Activated CD4-positive, alpha-beta memory T cell treated with anti-CD3 and anti-CD28 coated beads for 36 hours (primary cell): ENCODE measurements around the gene BAZ2B. TPM values are rescaled to one million over a fixed set of nuclear protein-coding genes. Genes with fewer than 3 reads are reported as not detected.

Source experiments
- CTCF ChIA-PET: fragments of 350-600 bp; sonication (Branson Sonifier 250); formaldehyde crosslinking; loops from one replicate; lab custom pipeline; 2021; ENCODE audit warnings: antibody characterized with exemption, inconsistent platforms; lab: Charles Lee
- POLR2A ChIA-PET: fragments of 350-600 bp; sonication (Branson Sonifier 250); formaldehyde crosslinking; loops from one replicate; lab custom pipeline; 2021; ENCODE audit warnings: antibody characterized with exemption; lab: Charles Lee
- DNase-seq: peaks from one replicate; pipeline ENCODE4 v3.0.0-alpha.2; 2020
- H3K27ac Mint-ChIP-seq: one replicate; pipeline ENCODE4 v1.8.0; 2021; ENCODE audit warnings: mixed read lengths
- H3K27me3 Mint-ChIP-seq: one replicate; pipeline ENCODE4 v1.8.0; 2021; ENCODE audit warnings: mixed read lengths
- H3K36me3 Mint-ChIP-seq: one replicate; pipeline ENCODE4 v1.8.0; 2021; ENCODE audit warnings: mixed read lengths
- H3K4me1 Mint-ChIP-seq: one replicate; pipeline ENCODE4 v1.8.0; 2021; ENCODE audit warnings: low read depth, mixed read lengths
- H3K4me3 Mint-ChIP-seq: one replicate; pipeline ENCODE4 v1.8.0; 2021; ENCODE audit warnings: mild to moderate bottlenecking, mixed read lengths
- H3K9me3 Mint-ChIP-seq: one replicate; pipeline ENCODE4 v1.8.0; 2021; ENCODE audit warnings: mixed read lengths
- intact Hi-C: fragments of 100-400 bp; cut with micrococcal nuclease; formaldehyde crosslinking; loops from one replicate; pipeline ENCODE4 v1.15.1; 2023
- total RNA-seq, 2 experiments: library from RNA; stranded (reverse); gene quantifications; one replicate each; pipeline ENCODE4 v1.2.3, GENCODE V29; 2021

The BAZ2B gene
- 10 to 100 TPM in 1 of 2 experiments, 1 to 10 TPM in 1; 9.1 to 10.2 TPM for total RNA-seq

DNA sequence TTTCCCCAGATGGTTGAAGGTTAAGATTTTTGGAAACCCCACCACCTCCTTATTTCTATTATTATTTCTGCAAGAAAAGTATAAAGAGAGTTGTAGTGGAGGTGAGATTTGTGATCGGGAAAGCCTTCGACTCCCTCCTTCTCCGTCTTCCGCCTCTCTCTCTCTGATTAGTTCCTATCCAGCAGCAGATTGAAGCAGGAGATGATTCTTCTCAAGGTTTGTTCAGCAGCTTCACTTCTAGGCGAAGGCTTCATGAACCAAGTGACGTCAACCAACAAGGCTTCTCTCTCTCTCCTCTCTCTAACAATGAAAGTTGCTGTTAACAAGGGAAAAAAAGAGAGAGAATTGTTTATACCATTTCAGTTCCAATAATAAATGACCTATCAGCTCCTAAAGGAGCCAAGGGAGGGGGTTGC, at the start of gene BAZ2B:
Gene BAZ2B, minus strand, starts transcription at position 263 of the 416 bp plus-strand sequence. CDS start 137,829 bp downstream, outside the sequence.
- intact Hi-C loops = loop anchor here (5.0 to 10.0 kb wide), 2 partner anchors 96 to 349 kb away; partner anchors contain the start of gene MARCHF7
- H3K36me3 Mint-ChIP-seq = peaks cover 2% of the 10 kb centered on the region
- no peak for DNase-seq
- no peak within 1 kb of the TSS for H3K27ac Mint-ChIP-seq
- H3K9me3 Mint-ChIP-seq = no peaks in the 10 kb centered on the region
- H3K4me1 Mint-ChIP-seq = peaks cover 8% of the 10 kb centered on the region
- H3K27me3 Mint-ChIP-seq = peaks cover 18% of the 10 kb centered on the region
- ChIA-PET CTCF (no interaction called here), POLR2A (no interaction called here)
- H3K4me3 Mint-ChIP-seq = peak within 1 kb of the TSS; percentile 82

GRCh38 chr2:159661286-159661685, 44.9 kb upstream of the BAZ2B start:
- no peak for DNase-seq
- ChIA-PET POLR2A (no interaction called here), CTCF (no interaction called here)
- Mint-ChIP-seq H3K4me1 (no peaks in the 10 kb centered on the region), H3K9me3 (peaks cover 16% of the 10 kb centered on the region), H3K27ac (no peak overlapping the region), H3K36me3 (peaks cover 6% of the 10 kb centered on the region), H3K27me3 (no peaks in the 10 kb centered on the region), H3K4me3 (no peak overlapping the region)
- intact Hi-C loops = no loop called here

GRCh38 chr2:159658881-159659873, 42.8 kb upstream of the BAZ2B start:
- no peak for DNase-seq
- H3K9me3 Mint-ChIP-seq = peaks cover 30% of the 10 kb centered on the region
- peaks cover 4% of the 10 kb centered on the region for H3K36me3 Mint-ChIP-seq
- CTCF ChIA-PET = no interaction called here
- H3K4me3 Mint-ChIP-seq = no peak overlapping the region
- H3K4me1 Mint-ChIP-seq = no peaks in the 10 kb centered on the region
- intact Hi-C loops = no loop called here
- H3K27me3 Mint-ChIP-seq = no peaks in the 10 kb centered on the region
- POLR2A ChIA-PET = no interaction called here
- no peak overlapping the region for H3K27ac Mint-ChIP-seq

- H3K27me3 Mint-ChIP-seq = no peaks in the 10 kb centered on the region
- peaks cover 30% of the 10 kb centered on the region for H3K9me3 Mint-ChIP-seq
- CTCF ChIA-PET = no interaction called here
- H3K4me3 Mint-ChIP-seq = no peak overlapping the region
- intact Hi-C loops = no loop called here
- H3K27ac Mint-ChIP-seq = no peak overlapping the region
- POLR2A ChIA-PET = no interaction called here
- no peak for DNase-seq
- H3K36me3 Mint-ChIP-seq = peaks cover 4% of the 10 kb centered on the region
- no peaks in the 10 kb centered on the region for H3K4me1 Mint-ChIP-seq
Measured at GRCh38 chr2:159653962-159654361, 37.6 kb upstream of the BAZ2B start.

DNA sequence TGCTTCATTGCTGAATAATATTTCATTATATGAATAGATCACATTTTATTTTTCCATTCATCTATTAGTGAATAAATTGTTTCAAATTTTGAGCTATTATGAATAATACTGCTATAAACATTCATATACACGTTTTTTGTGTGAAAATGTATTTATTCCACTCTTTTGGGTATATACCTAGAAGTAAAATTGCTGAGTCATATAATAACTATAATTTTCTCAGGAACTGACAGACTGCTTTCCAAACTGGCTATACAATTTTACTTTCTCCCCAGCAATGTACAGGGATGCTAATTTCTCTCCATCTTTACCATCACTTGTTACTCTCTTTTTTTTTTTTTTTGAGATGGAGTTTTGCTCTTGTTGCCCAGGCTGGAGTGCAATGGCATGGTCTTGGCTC, 35.5 kb upstream of the BAZ2B start:
- Mint-ChIP-seq H3K27me3 (no peaks in the 10 kb centered on the region), H3K4me1 (no peaks in the 10 kb centered on the region), H3K27ac (no peak overlapping the region), H3K36me3 (peaks cover 4% of the 10 kb centered on the region), H3K4me3 (no peak overlapping the region), H3K9me3 (peaks cover 21% of the 10 kb centered on the region)
- CTCF ChIA-PET = no interaction called here
- intact Hi-C loops = no loop called here
- POLR2A ChIA-PET = no interaction called here
- no peak for DNase-seq

GRCh38 chr2:159650574-159650973, 34.2 kb upstream of the BAZ2B start:
- intact Hi-C loops = no loop called here
- Mint-ChIP-seq H3K27me3 (no peaks in the 10 kb centered on the region), H3K36me3 (peaks cover 7% of the 10 kb centered on the region), H3K27ac (no peak overlapping the region), H3K4me3 (no peak overlapping the region), H3K4me1 (no peaks in the 10 kb centered on the region), H3K9me3 (peaks cover 24% of the 10 kb centered on the region)
- no peak for DNase-seq
- ChIA-PET POLR2A (no interaction called here), CTCF (no interaction called here)

GRCh38 chr2:159648643-159649042, 32.3 kb upstream of the BAZ2B start:
- POLR2A ChIA-PET = no interaction called here

GRCh38 chr2:159647667-159648066, 31.3 kb upstream of the BAZ2B start:
- peaks cover 16% of the 10 kb centered on the region for H3K9me3 Mint-ChIP-seq
- intact Hi-C loops = no loop called here
- H3K4me3 Mint-ChIP-seq = no peak overlapping the region
- POLR2A ChIA-PET = no interaction called here
- CTCF ChIA-PET = no interaction called here
- no peaks in the 10 kb centered on the region for H3K4me1 Mint-ChIP-seq
- H3K27ac Mint-ChIP-seq = no peak overlapping the region
- DNase-seq = no peak
- no peaks in the 10 kb centered on the region for H3K27me3 Mint-ChIP-seq
- peaks cover 9% of the 10 kb centered on the region for H3K36me3 Mint-ChIP-seq

More at GRCh38 chr2:159648643-159649042, 32.3 kb upstream of the BAZ2B start:
- no peaks in the 10 kb centered on the region for H3K4me1 Mint-ChIP-seq
- peaks cover 16% of the 10 kb centered on the region for H3K9me3 Mint-ChIP-seq
- CTCF ChIA-PET = no interaction called here
- H3K27me3 Mint-ChIP-seq = no peaks in the 10 kb centered on the region
- H3K4me3 Mint-ChIP-seq = no peak overlapping the region
- H3K27ac Mint-ChIP-seq = no peak overlapping the region
- DNase-seq = no peak
- peaks cover 9% of the 10 kb centered on the region for H3K36me3 Mint-ChIP-seq
- intact Hi-C loops = no loop called here

DNA sequence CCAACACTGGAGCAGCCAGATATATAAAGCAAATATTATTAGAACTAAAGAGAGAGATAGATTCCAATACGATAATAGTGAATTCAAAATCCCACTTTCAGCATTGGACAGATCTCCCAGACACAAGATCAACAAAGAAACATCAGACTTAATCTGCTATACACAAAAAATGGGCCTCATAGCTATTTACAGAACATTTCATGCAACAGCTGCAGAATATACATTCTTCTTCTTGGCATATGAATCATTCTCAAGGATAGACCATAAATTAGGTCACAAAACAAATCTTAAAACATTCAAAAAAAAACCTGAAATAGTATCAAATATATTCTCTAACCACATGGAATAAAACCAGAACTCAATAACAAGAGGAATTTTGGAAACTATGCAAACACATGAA, 23.8 kb upstream of the BAZ2B start:
- Mint-ChIP-seq H3K4me3 (no peak overlapping the region), H3K27ac (no peak overlapping the region), H3K9me3 (peaks cover 5% of the 10 kb centered on the region), H3K27me3 (no peaks in the 10 kb centered on the region), H3K4me1 (no peaks in the 10 kb centered on the region), H3K36me3 (no peaks in the 10 kb centered on the region)
- CTCF ChIA-PET = no interaction called here
- POLR2A ChIA-PET = no interaction called here
- no peak for DNase-seq
- intact Hi-C loops = no loop called here

- no peaks in the 10 kb centered on the region for H3K36me3 Mint-ChIP-seq
- CTCF ChIA-PET = no interaction called here
- POLR2A ChIA-PET = no interaction called here
Measured at GRCh38 chr2:159639712-159640111, 23.4 kb upstream of the BAZ2B start.

DNA sequence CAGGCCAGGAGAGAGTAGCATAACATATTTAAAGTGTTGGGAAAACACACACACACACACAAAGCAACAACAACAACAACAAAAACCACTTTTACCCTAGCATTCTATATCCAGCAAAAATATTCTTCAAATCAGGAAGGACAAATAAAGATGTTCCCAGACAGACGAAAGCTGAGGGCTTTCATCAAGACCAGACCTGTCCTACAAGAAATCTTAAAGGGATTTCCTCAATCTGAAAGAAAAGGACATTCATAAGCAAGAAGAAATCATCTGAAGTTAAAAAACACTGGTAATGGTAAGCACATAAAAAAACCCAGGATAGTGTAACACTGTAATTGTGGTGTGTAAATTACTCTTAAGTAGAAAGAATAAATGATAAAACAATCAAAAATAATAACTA, 22.7 kb upstream of the BAZ2B start:
- no peaks in the 10 kb centered on the region for H3K27me3 Mint-ChIP-seq

More at GRCh38 chr2:159639712-159640111, 23.4 kb upstream of the BAZ2B start:
- Mint-ChIP-seq H3K4me1 (no peaks in the 10 kb centered on the region), H3K27ac (no peak overlapping the region), H3K27me3 (no peaks in the 10 kb centered on the region), H3K9me3 (peaks cover 5% of the 10 kb centered on the region), H3K4me3 (no peak overlapping the region)
- intact Hi-C loops = no loop called here
- DNase-seq = no peak

GRCh38 chr2:159637988-159638501, 21.7 kb upstream of the BAZ2B start:
- CTCF ChIA-PET = no interaction called here
- DNase-seq = no peak
- no peak overlapping the region for H3K27ac Mint-ChIP-seq
- no peaks in the 10 kb centered on the region for H3K36me3 Mint-ChIP-seq
- intact Hi-C loops = no loop called here
- no peak overlapping the region for H3K4me3 Mint-ChIP-seq
- no peaks in the 10 kb centered on the region for H3K27me3 Mint-ChIP-seq
- POLR2A ChIA-PET = no interaction called here
- H3K9me3 Mint-ChIP-seq = peaks cover 5% of the 10 kb centered on the region
- H3K4me1 Mint-ChIP-seq = no peaks in the 10 kb centered on the region

More for the DNA sequence above, 22.7 kb upstream of the BAZ2B start:
- H3K4me1 Mint-ChIP-seq = no peaks in the 10 kb centered on the region
- CTCF ChIA-PET = no interaction called here
- H3K27ac Mint-ChIP-seq = no peak overlapping the region
- no peaks in the 10 kb centered on the region for H3K36me3 Mint-ChIP-seq
- POLR2A ChIA-PET = no interaction called here
- no peak overlapping the region for H3K4me3 Mint-ChIP-seq
- intact Hi-C loops = no loop called here
- peaks cover 5% of the 10 kb centered on the region for H3K9me3 Mint-ChIP-seq
- DNase-seq = no peak
